AG04449 (cell line): ENCODE measurements around the gene APC2.
A peak's percentile ranks its signal among the peaks of the same experiment; 100 is the strongest.

ENCODE experiments used
- CTCF ChIA-PET: fragments of 350-600 bp; formaldehyde crosslinking; extraction: SDS; loops from one replicate; lab custom pipeline; 2021; ENCODE audit warnings: antibody characterized with exemption; lab: Yijun Ruan, JAX
- POLR2A ChIA-PET: fragments of 400-600, 350-600 bp; formaldehyde crosslinking; extraction: SDS; loops from one replicate; lab custom pipeline; 2020; ENCODE audit warnings: antibody characterized with exemption, inconsistent platforms; lab: Yijun Ruan, JAX
- DNase-seq: peaks from one replicate; pipeline ENCODE4 v3.0.0-alpha.2; 2010; ENCODE audit warnings: low read depth, low spot score
- H3K4me3 ChIP-seq: 2 replicates; pipeline ENCODE4 v1.5.1; 2011; ENCODE audit warnings: low read depth, mild to moderate bottlenecking, control low read depth, low read length
- CTCF ChIP-seq: IDR thresholded peaks from one replicate; pipeline ENCODE4 v1.5.1; 2011; ENCODE audit warnings: mild to moderate bottlenecking, moderate library complexity, low read length, control low read depth, inconsistent platforms; ENCODE audit not compliant: insufficient read depth; ENCODE audit errors: missing control alignments

APC2 gene

GRCh38 chr19:1502433-1503088, 52.6 kb downstream of the APC2 start:
- no peak for TF ChIP-seq CTCF
- DNase-seq, result no peak
- CTCF ChIA-PET, result interaction anchor here (0.8 to 1.4 kb wide), 9 partner anchors 9 to 294 kb away, joined by 3 to 7 read pairs (median 3); partner anchors contain the start of gene REEP6
- H3K4me3 ChIP-seq, result no peak overlapping the region
- POLR2A ChIA-PET, result interaction anchor here (0.6 kb wide), 1 partner anchor 13 kb away, joined by 3 read pairs; no protein-coding TSS in a partner anchor

GRCh38 chr19:1503089-1503924, 53.4 kb downstream of the APC2 start:
- H3K4me3 ChIP-seq, result no peak overlapping the region

GRCh38 chr19:1503925-1504773, 54.2 kb downstream of the APC2 start:
- no peak for TF ChIP-seq CTCF
- no peak overlapping the region for H3K4me3 ChIP-seq
- ChIA-PET CTCF (interaction anchor here (0.6 to 1.3 kb wide), 5 partner anchors 8 to 62 kb away, joined by 3 to 9 read pairs (median 3); partner anchors contain the start of genes ADAMTSL5, PCSK4 and REEP6), POLR2A (no interaction called here)
- no peak for DNase-seq

More at GRCh38 chr19:1503089-1503924, 53.4 kb downstream of the APC2 start:
- POLR2A ChIA-PET, result interaction anchor here (0.6 kb wide), 1 partner anchor 12 kb away, joined by 3 read pairs; no protein-coding TSS in a partner anchor
- CTCF ChIA-PET, result interaction anchor here (0.6 to 1.4 kb wide), 12 partner anchors 8 to 294 kb away, joined by 3 to 9 read pairs (median 3); partner anchors contain the start of genes ADAMTSL5, PCSK4 and REEP6
- DNase-seq, result no peak
- peak; percentile 80 for TF ChIP-seq CTCF

GRCh38 chr19:1505012-1505411, 55.1 kb downstream of the APC2 start:
- DNase-seq, result no peak
- CTCF ChIA-PET, result interaction anchor here (0.6 kb wide), 1 partner anchor 63 kb away, joined by 3 read pairs; no protein-coding TSS in a partner anchor
- POLR2A ChIA-PET, result no interaction called here
- H3K4me3 ChIP-seq, result no peak overlapping the region
- no peak for TF ChIP-seq CTCF

- ChIA-PET CTCF (interaction anchor here (1.3 kb wide), 1 partner anchor 12 kb away, joined by 3 read pairs; no protein-coding TSS in a partner anchor), POLR2A (no interaction called here)
- no peak overlapping the region for H3K4me3 ChIP-seq
- no peak for TF ChIP-seq CTCF
- no peak for DNase-seq
Observed at GRCh38 chr19:1505991-1506881, 56.3 kb downstream of the APC2 start.
